Activated CD8-positive, alpha-beta memory T cell treated with anti-CD3 and anti-CD28 coated beads, Interleukin-2, amount 50 U/mL, for 4 hours (primary cell): ENCODE measurements around the gene PAN3.

Experiments
- DNase-seq: peaks from one replicate; pipeline ENCODE4 v3.0.0-alpha.2; 2020

Gene PAN3

GRCh38 chr13:28229522-28230411 is 91.4 kb downstream of the PAN3 start:
- DNase-seq = no peak

- no peak for DNase-seq
Measured at GRCh38 chr13:28231642-28232041, 93.3 kb downstream of the PAN3 start.

- no peak for DNase-seq
Measured at GRCh38 chr13:28237944-28238343, 99.6 kb downstream of the PAN3 start.

GRCh38 chr13:28239374-28239773 is 101.0 kb downstream of the PAN3 start:
- DNase-seq = no peak

- DNase-seq = no peak
Measured at GRCh38 chr13:28245465-28245864, 107.1 kb downstream of the PAN3 start.

GRCh38 chr13:28246891-28247290 is 108.5 kb downstream of the PAN3 start:
- no peak for DNase-seq

- DNase-seq = no peak
Measured at GRCh38 chr13:28248080-28248479, 109.7 kb downstream of the PAN3 start.

- no peak for DNase-seq
Measured at GRCh38 chr13:28250542-28250941, 112.2 kb downstream of the PAN3 start.

GRCh38 chr13:28251466-28251865 is 113.1 kb downstream of the PAN3 start:
- no peak for DNase-seq

- no peak for DNase-seq
Measured at GRCh38 chr13:28252547-28252946, 114.2 kb downstream of the PAN3 start.

- no peak for DNase-seq
Measured at GRCh38 chr13:28257305-28257704, 119.0 kb downstream of the PAN3 start.

- DNase-seq = no peak
Measured at GRCh38 chr13:28258417-28258816, 120.1 kb downstream of the PAN3 start.

- no peak for DNase-seq
Measured at GRCh38 chr13:28267497-28267896, 129.2 kb downstream of the PAN3 start.

- no peak for DNase-seq
Measured at GRCh38 chr13:28268800-28269223, 130.5 kb downstream of the PAN3 start.

GRCh38 chr13:28271056-28271840 is 132.9 kb downstream of the PAN3 start:
- DNase-seq = no peak

GRCh38 chr13:28273919-28274318 is 135.6 kb downstream of the PAN3 start:
- no peak for DNase-seq

- DNase-seq = no peak
Measured at GRCh38 chr13:28282451-28282850, 144.1 kb downstream of the PAN3 start.

- no peak for DNase-seq
Measured at GRCh38 chr13:28283600-28283999, 145.3 kb downstream of the PAN3 start.

- no peak for DNase-seq
Measured at GRCh38 chr13:28286263-28286662, 147.9 kb downstream of the PAN3 start.

- no peak for DNase-seq
Measured at GRCh38 chr13:28297341-28297740, 159.0 kb downstream of the PAN3 start.

GRCh38 chr13:28299916-28300315 is 161.6 kb downstream of the PAN3 start:
- DNase-seq = no peak

- no peak for DNase-seq
Measured at GRCh38 chr13:28301839-28302238, 163.5 kb downstream of the PAN3 start.

- no peak for DNase-seq
Measured at GRCh38 chr13:28306325-28306724, 168.0 kb downstream of the PAN3 start.

- DNase-seq = no peak
Measured at GRCh38 chr13:28313579-28313978, 175.2 kb downstream of the PAN3 start.
